DND-41 (cell line): Measurements from ENCODE around the gene SIRT3.
A peak's percentile ranks its signal among the peaks of the same experiment; 100 is the strongest.
"Not testable (repeated sequence)": the region's sequence is repeated elsewhere in the genome, so short reads cannot be mapped to it uniquely, and the experiment has no call there.

Experiments
- ATAC-seq: fragments of 200-7000 bp; cut with Tn5 transposase; 3 replicates; pipeline ENCODE4 v1.9.1; 2021; ENCODE audit warnings: low read depth; ENCODE audit not compliant: insufficient read depth
- DNase-seq: peaks from one replicate; pipeline ENCODE4 v3.0.0-alpha.2; 2020
- H2AFZ ChIP-seq: 2 replicates; pipeline ENCODE4 v1.6.0; 2012; ENCODE audit warnings: low read depth, low read length
- H3K27ac ChIP-seq: 2 replicates; pipeline ENCODE4 v1.5.1; 2012; ENCODE audit warnings: low read length, inconsistent platforms
- H3K27me3 ChIP-seq: fragments of 200-600 bp; sonication (generic); 2 replicates; pipeline ENCODE4 v1.6.0; 2012; ENCODE audit warnings: low read length, mild to moderate bottlenecking, inconsistent platforms; ENCODE audit not compliant: insufficient read depth, poor library complexity
- H3K36me3 ChIP-seq: 2 replicates; pipeline ENCODE4 v1.5.1; 2012; ENCODE audit warnings: low read length, inconsistent platforms; ENCODE audit not compliant: insufficient read depth
- H3K4me1 ChIP-seq: 2 replicates; pipeline ENCODE4 v1.5.1; 2012; ENCODE audit warnings: mild to moderate bottlenecking, low read length; ENCODE audit not compliant: insufficient read depth
- H3K4me2 ChIP-seq: 2 replicates; pipeline ENCODE4 v1.6.0; 2012; ENCODE audit warnings: mild to moderate bottlenecking, moderate library complexity, low read length, inconsistent platforms; ENCODE audit not compliant: insufficient read depth
- H3K4me3 ChIP-seq, 2 experiments: fragments of 200-600 bp in 1 of 2; shearing (Covaris generic) in 1 of 2; 2 replicates each; pipeline ENCODE4 v1.5.1; 2012 to 2016; ENCODE audit warnings: inconsistent platforms in 2 of 2, low read length in 2 of 2, mild to moderate bottlenecking in 2 of 2, low read depth in 1 of 2, moderate library complexity in 1 of 2
- H3K79me2 ChIP-seq: 2 replicates; pipeline ENCODE4 v1.6.0; 2012; ENCODE audit warnings: low read length, inconsistent platforms; ENCODE audit not compliant: insufficient read depth
- H3K9ac ChIP-seq: 2 replicates; pipeline ENCODE4 v1.6.0; 2012; ENCODE audit warnings: low read depth, mild to moderate bottlenecking, inconsistent platforms, low read length, moderate library complexity
- H3K9me3 ChIP-seq: 2 replicates; pipeline ENCODE4 v1.5.1; 2012; ENCODE audit warnings: low read length, moderate library complexity, mild to moderate bottlenecking, inconsistent platforms; ENCODE audit not compliant: insufficient read depth, severe bottlenecking
- H4K20me1 ChIP-seq: 2 replicates; pipeline ENCODE4 v1.6.0; 2012; ENCODE audit warnings: low read length; ENCODE audit not compliant: insufficient read depth
- TF ChIP-seq, protein P1 (sequence below): IDR thresholded peaks from 2 replicates; pipeline ENCODE4 v1.5.1; 2012; ENCODE audit warnings: borderline replicate concordance, low read length, moderate library complexity, mild to moderate bottlenecking; ENCODE audit not compliant: poor library complexity, severe bottlenecking; ENCODE audit errors: extremely low read depth

The SIRT3 gene

DNA sequence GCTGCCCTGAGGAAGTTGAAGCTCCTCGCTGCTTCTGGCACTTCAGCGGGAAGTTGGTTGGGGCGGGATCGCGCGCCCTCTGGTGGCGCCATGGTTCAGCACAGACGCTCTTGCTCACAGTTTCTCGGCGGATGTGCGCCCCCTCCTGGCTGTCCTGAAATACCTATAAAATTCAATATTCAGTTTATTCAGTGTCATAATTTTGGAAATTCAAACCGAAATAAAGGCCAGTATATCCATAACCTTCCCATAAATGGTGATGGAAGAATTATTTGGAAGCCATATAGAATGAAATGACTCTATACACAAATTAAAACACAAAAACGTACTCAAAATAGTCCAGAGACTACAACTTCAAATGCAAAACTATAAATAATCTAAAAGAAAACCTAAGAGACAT lies 55.9 kb downstream of the SIRT3 start:
- not testable (repeated sequence) for H2AFZ ChIP-seq, H3K27me3 ChIP-seq, H3K9me3 ChIP-seq, H3K4me1 ChIP-seq, H4K20me1 ChIP-seq, H3K4me3 ChIP-seq, H3K36me3 ChIP-seq, H3K27ac ChIP-seq, ATAC-seq, DNase-seq, H3K4me2 ChIP-seq, H3K9ac ChIP-seq, H3K79me2 ChIP-seq
- TF ChIP-seq, protein P1, sequence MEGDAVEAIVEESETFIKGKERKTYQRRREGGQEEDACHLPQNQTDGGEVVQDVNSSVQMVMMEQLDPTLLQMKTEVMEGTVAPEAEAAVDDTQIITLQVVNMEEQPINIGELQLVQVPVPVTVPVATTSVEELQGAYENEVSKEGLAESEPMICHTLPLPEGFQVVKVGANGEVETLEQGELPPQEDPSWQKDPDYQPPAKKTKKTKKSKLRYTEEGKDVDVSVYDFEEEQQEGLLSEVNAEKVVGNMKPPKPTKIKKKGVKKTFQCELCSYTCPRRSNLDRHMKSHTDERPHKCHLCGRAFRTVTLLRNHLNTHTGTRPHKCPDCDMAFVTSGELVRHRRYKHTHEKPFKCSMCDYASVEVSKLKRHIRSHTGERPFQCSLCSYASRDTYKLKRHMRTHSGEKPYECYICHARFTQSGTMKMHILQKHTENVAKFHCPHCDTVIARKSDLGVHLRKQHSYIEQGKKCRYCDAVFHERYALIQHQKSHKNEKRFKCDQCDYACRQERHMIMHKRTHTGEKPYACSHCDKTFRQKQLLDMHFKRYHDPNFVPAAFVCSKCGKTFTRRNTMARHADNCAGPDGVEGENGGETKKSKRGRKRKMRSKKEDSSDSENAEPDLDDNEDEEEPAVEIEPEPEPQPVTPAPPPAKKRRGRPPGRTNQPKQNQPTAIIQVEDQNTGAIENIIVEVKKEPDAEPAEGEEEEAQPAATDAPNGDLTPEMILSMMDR: peak; percentile 37
